HepG2 (cell line): ENCODE measurements around the gene SLC35B4. TPM values are rescaled to one million over a fixed set of nuclear protein-coding genes. Genes with fewer than 3 reads are reported as not detected.

ENCODE experiments used
- CEBPZ ChIP-seq: IDR thresholded peaks from 2 replicates; pipeline ENCODE4 v1.6.1; 2012; ENCODE audit warnings: low read length, improper control_type of control experiment
- ELF1 ChIP-seq: sonication (generic); formaldehyde crosslinking; IDR thresholded peaks from 2 replicates; pipeline ENCODE4 v1.4.0; 2020; ENCODE audit warnings: missing genetic modification reagents
- IKZF1 ChIP-seq: fragments of 450-650 bp; IDR thresholded peaks from 2 replicates; pipeline ENCODE4 v1.7.1; 2016
- SRY ChIP-seq: sonication (generic); formaldehyde crosslinking; IDR thresholded peaks from 2 replicates; pipeline ENCODE4 v1.8.0; 2022; ENCODE audit warnings: mild to moderate bottlenecking, missing genetic modification reagents
- ZNF414 ChIP-seq: sonication (generic); formaldehyde crosslinking; IDR thresholded peaks from 2 replicates; pipeline ENCODE4 v1.5.0; 2020; ENCODE audit warnings: missing genetic modification reagents
- ZNF552 ChIP-seq: sonication (generic); formaldehyde crosslinking; IDR thresholded peaks from 2 replicates; pipeline ENCODE4 v1.9.0; 2022; ENCODE audit warnings: missing genetic modification reagents, mild to moderate bottlenecking, borderline replicate concordance
- ZNF614 ChIP-seq: IDR thresholded peaks from 2 replicates; pipeline ENCODE4 v1.6.1; 2018; ENCODE audit warnings: missing biosample characterization, missing genetic modification reagents, inconsistent platforms, borderline replicate concordance
- ZNF639 ChIP-seq: conservative IDR thresholded peaks from 2 replicates; pipeline ENCODE4 v1.6.1; 2018; ENCODE audit warnings: missing genetic modification reagents
- polyA plus RNA-seq, 8 experiments: library from polyadenylated mRNA; depleted of rRNA in 3 of 8; stranded (reverse) in 7 of 8; unstranded in 1 of 8; fragments of >200 nt; fragmentation: Illumina TruSeq in 4 of 8; extraction: Trizol in 4 of 8; gene quantifications; 2 replicates each; pipeline versions ENCODE4 v1.2.1 to v1.2.3, GENCODE V29; 2011 to 2016; ENCODE audit warnings: low read depth in 4 of 8, missing spikeins in 1 of 8, mixed read lengths in 1 of 8; ENCODE audit not compliant: insufficient read depth in 1 of 8
- total RNA-seq, 5 experiments: library from RNA; depleted of rRNA; stranded (reverse); fragments of >200 nt; fragmentation: Illumina TruSeq; extraction: Trizol; gene quantifications; 2 replicates each; pipeline ENCODE4 v1.2.3, GENCODE V29; 2016; ENCODE audit warnings: low read depth in 1 of 5
- TF ChIP-seq, protein P1 (sequence below): sonication (generic); formaldehyde crosslinking; IDR thresholded peaks from 2 replicates; pipeline ENCODE4 v1.4.0; 2020; ENCODE audit warnings: missing genetic modification reagents
- TF ChIP-seq, protein P2 (sequence below): sonication (generic); formaldehyde crosslinking; IDR thresholded peaks from 2 replicates; pipeline ENCODE4 v1.8.1; 2022; ENCODE audit warnings: low read depth, mild to moderate bottlenecking, missing genetic modification reagents
- TF ChIP-seq, protein P3 (sequence below): sonication (generic); formaldehyde crosslinking; IDR thresholded peaks from 2 replicates; pipeline ENCODE4 v1.5.1; 2020; ENCODE audit warnings: missing genetic modification reagents, mild to moderate bottlenecking, borderline replicate concordance

Gene SLC35B4
- total and polyA plus RNA-seq, 2 of the 13 experiments (the other 11 are each of a cell fraction or from before 2014, with no cell fraction given) = 17.1 to 17.8 TPM

DNA sequence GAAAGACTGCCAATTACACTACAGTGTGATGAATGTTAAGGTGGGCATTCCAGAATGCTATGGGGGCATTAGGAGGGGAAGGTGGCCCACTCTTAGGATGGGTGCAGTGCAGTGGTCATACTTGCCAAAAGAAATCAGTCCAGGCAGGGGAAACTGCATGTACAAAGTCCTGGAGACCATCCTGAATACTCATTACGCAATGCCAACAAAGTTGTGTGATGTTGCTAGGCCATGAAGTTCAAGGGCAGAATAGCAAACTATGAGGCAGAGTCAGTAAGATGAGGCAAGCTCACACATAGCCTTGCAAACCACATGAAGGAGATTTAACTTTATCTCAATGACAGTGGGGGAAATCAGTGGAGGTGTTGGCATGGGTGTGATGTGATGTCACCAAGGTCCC, 49.8 kb upstream of the SLC35B4 start (continued):
- TF ChIP-seq, protein P1, sequence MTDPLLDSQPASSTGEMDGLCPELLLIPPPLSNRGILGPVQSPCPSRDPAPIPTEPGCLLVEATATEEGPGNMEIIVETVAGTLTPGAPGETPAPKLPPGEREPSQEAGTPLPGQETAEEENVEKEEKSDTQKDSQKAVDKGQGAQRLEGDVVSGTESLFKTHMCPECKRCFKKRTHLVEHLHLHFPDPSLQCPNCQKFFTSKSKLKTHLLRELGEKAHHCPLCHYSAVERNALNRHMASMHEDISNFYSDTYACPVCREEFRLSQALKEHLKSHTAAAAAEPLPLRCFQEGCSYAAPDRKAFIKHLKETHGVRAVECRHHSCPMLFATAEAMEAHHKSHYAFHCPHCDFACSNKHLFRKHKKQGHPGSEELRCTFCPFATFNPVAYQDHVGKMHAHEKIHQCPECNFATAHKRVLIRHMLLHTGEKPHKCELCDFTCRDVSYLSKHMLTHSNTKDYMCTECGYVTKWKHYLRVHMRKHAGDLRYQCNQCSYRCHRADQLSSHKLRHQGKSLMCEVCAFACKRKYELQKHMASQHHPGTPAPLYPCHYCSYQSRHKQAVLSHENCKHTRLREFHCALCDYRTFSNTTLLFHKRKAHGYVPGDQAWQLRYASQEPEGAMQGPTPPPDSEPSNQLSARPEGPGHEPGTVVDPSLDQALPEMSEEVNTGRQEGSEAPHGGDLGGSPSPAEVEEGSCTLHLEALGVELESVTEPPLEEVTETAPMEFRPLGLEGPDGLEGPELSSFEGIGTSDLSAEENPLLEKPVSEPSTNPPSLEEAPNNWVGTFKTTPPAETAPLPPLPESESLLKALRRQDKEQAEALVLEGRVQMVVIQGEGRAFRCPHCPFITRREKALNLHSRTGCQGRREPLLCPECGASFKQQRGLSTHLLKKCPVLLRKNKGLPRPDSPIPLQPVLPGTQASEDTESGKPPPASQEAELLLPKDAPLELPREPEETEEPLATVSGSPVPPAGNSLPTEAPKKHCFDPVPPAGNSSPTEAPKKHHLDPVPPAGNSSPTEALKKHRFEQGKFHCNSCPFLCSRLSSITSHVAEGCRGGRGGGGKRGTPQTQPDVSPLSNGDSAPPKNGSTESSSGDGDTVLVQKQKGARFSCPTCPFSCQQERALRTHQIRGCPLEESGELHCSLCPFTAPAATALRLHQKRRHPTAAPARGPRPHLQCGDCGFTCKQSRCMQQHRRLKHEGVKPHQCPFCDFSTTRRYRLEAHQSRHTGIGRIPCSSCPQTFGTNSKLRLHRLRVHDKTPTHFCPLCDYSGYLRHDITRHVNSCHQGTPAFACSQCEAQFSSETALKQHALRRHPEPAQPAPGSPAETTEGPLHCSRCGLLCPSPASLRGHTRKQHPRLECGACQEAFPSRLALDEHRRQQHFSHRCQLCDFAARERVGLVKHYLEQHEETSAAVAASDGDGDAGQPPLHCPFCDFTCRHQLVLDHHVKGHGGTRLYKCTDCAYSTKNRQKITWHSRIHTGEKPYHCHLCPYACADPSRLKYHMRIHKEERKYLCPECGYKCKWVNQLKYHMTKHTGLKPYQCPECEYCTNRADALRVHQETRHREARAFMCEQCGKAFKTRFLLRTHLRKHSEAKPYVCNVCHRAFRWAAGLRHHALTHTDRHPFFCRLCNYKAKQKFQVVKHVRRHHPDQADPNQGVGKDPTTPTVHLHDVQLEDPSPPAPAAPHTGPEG = no peak
- no peak for TF ChIP-seq ZNF639 (CRISPR knock-in tag)
- no peak for TF ChIP-seq IKZF1
- TF ChIP-seq, protein P2, sequence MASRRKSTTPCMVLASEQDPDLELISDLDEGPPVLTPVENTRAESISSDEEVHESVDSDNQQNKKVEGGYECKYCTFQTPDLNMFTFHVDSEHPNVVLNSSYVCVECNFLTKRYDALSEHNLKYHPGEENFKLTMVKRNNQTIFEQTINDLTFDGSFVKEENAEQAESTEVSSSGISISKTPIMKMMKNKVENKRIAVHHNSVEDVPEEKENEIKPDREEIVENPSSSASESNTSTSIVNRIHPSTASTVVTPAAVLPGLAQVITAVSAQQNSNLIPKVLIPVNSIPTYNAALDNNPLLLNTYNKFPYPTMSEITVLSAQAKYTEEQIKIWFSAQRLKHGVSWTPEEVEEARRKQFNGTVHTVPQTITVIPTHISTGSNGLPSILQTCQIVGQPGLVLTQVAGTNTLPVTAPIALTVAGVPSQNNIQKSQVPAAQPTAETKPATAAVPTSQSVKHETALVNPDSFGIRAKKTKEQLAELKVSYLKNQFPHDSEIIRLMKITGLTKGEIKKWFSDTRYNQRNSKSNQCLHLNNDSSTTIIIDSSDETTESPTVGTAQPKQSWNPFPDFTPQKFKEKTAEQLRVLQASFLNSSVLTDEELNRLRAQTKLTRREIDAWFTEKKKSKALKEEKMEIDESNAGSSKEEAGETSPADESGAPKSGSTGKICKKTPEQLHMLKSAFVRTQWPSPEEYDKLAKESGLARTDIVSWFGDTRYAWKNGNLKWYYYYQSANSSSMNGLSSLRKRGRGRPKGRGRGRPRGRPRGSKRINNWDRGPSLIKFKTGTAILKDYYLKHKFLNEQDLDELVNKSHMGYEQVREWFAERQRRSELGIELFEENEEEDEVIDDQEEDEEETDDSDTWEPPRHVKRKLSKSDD (CRISPR knock-in tag) = no peak
- no peak for TF ChIP-seq ZNF552 (CRISPR knock-in tag)
- TF ChIP-seq ELF1 (CRISPR knock-in tag) = 0 out of 2 replicates have a peak, but pooled peaks have one; percentile 13
- no peak for TF ChIP-seq CEBPZ
- TF ChIP-seq, protein P3, sequence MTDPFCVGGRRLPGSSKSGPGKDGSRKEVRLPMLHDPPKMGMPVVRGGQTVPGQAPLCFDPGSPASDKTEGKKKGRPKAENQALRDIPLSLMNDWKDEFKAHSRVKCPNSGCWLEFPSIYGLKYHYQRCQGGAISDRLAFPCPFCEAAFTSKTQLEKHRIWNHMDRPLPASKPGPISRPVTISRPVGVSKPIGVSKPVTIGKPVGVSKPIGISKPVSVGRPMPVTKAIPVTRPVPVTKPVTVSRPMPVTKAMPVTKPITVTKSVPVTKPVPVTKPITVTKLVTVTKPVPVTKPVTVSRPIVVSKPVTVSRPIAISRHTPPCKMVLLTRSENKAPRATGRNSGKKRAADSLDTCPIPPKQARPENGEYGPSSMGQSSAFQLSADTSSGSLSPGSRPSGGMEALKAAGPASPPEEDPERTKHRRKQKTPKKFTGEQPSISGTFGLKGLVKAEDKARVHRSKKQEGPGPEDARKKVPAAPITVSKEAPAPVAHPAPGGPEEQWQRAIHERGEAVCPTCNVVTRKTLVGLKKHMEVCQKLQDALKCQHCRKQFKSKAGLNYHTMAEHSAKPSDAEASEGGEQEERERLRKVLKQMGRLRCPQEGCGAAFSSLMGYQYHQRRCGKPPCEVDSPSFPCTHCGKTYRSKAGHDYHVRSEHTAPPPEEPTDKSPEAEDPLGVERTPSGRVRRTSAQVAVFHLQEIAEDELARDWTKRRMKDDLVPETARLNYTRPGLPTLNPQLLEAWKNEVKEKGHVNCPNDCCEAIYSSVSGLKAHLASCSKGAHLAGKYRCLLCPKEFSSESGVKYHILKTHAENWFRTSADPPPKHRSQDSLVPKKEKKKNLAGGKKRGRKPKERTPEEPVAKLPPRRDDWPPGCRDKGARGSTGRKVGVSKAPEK (CRISPR knock-in tag) = no peak
- peak; percentile 73; the same call in 1 of the 2 replicates for TF ChIP-seq ZNF614
- TF ChIP-seq SRY (CRISPR knock-in tag) = no peak
- TF ChIP-seq ZNF414 (CRISPR knock-in tag) = 0 out of 2 replicates have a peak, but pooled peaks have one; percentile 49
